NCI-H187 treated with DMSO at 0.1 percent for 48 hours (cell line): ENCODE results near the gene C2orf78.
A peak's percentile ranks its signal among the peaks of the same experiment; 100 is the strongest.
"Not testable (repeated sequence)": the region's sequence is repeated elsewhere in the genome, so short reads cannot be mapped to it uniquely, and the experiment has no call there.

Experiments used
- DNase-seq: peaks from one replicate; lab custom pipeline; 2025; lab: John Stamatoyannopoulos, UW

Gene C2orf78

GRCh38 chr2:73780237-73780582, 3.8 kb upstream of the C2orf78 start:
- no peak for DNase-seq

- DNase-seq: not testable (repeated sequence)
Measured at GRCh38 chr2:73783402-73783801, 581 bp upstream of the C2orf78 start.

- DNase-seq: no peak
Measured at GRCh38 chr2:73811878-73812277, 27.9 kb downstream of the C2orf78 start.

- no peak for DNase-seq
Measured at GRCh38 chr2:73812635-73813034, 28.7 kb downstream of the C2orf78 start.

GRCh38 chr2:73818296-73818695, 34.3 kb downstream of the C2orf78 start:
- DNase-seq: no peak

GRCh38 chr2:73821227-73821626, 37.2 kb downstream of the C2orf78 start:
- no peak for DNase-seq

- DNase-seq: no peak
Measured at GRCh38 chr2:73821669-73822068, 37.7 kb downstream of the C2orf78 start.

- no peak for DNase-seq
Measured at GRCh38 chr2:73822276-73822675, 38.3 kb downstream of the C2orf78 start.

- DNase-seq: no peak
Measured at GRCh38 chr2:73822991-73823390, 39.0 kb downstream of the C2orf78 start.

- no peak for DNase-seq
Measured at GRCh38 chr2:73823416-73823815, 39.4 kb downstream of the C2orf78 start.

GRCh38 chr2:73823916-73824523, 40.0 kb downstream of the C2orf78 start:
- peak; percentile 4 for DNase-seq

- DNase-seq: no peak
Measured at GRCh38 chr2:73825408-73825807, 41.4 kb downstream of the C2orf78 start.

GRCh38 chr2:73827018-73827417, 43.0 kb downstream of the C2orf78 start:
- no peak for DNase-seq

- no peak for DNase-seq
Measured at GRCh38 chr2:73827660-73828388, 43.8 kb downstream of the C2orf78 start.

- DNase-seq: no peak
Measured at GRCh38 chr2:73828389-73828817, 44.4 kb downstream of the C2orf78 start.

GRCh38 chr2:73828818-73829570, 45.0 kb downstream of the C2orf78 start, which contains the start of gene STAMBP:
STAMBP (plus strand) TSS chr2:73828961; CDS start chr2:73830857, 1,896 bp downstream.
- peak; percentile 67 for DNase-seq

- no peak for DNase-seq
Measured at GRCh38 chr2:73830871-73831401, 47.0 kb downstream of the C2orf78 start.

- no peak for DNase-seq
Measured at GRCh38 chr2:73832930-73833329, 48.9 kb downstream of the C2orf78 start.

- DNase-seq: no peak
Measured at GRCh38 chr2:73836141-73836943, 52.4 kb downstream of the C2orf78 start.

- DNase-seq: no peak
Measured at GRCh38 chr2:73837847-73838585, 54.0 kb downstream of the C2orf78 start.

GRCh38 chr2:73838889-73839534, 55.0 kb downstream of the C2orf78 start:
- DNase-seq: no peak
